ENCODE measurements around the gene MBD5.

The MBD5 gene

GRCh38 chr2:148545390-148546256, 524.7 kb downstream of the MBD5 start:
- TF ChIP-seq, protein P1, sequence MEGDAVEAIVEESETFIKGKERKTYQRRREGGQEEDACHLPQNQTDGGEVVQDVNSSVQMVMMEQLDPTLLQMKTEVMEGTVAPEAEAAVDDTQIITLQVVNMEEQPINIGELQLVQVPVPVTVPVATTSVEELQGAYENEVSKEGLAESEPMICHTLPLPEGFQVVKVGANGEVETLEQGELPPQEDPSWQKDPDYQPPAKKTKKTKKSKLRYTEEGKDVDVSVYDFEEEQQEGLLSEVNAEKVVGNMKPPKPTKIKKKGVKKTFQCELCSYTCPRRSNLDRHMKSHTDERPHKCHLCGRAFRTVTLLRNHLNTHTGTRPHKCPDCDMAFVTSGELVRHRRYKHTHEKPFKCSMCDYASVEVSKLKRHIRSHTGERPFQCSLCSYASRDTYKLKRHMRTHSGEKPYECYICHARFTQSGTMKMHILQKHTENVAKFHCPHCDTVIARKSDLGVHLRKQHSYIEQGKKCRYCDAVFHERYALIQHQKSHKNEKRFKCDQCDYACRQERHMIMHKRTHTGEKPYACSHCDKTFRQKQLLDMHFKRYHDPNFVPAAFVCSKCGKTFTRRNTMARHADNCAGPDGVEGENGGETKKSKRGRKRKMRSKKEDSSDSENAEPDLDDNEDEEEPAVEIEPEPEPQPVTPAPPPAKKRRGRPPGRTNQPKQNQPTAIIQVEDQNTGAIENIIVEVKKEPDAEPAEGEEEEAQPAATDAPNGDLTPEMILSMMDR (IDR thresholded peaks at IDR 0.05; ENCODE audit: insufficient read depth, low read depth, low read length, missing control alignments): no peak
- DNase-seq (ENCODE audit: low read depth): no peak
- no peak overlapping the region for H3K4me3 ChIP-seq (ENCODE audit: low read depth, low read length)

GRCh38 chr2:148546270-148546669, 525.4 kb downstream of the MBD5 start:
- no peak for DNase-seq (ENCODE audit: low read depth)
- TF ChIP-seq, protein P1 (IDR thresholded peaks at IDR 0.05; ENCODE audit: insufficient read depth, low read depth, low read length, missing control alignments): no peak
- H3K4me3 ChIP-seq (ENCODE audit: low read depth, low read length): no peak overlapping the region

GRCh38 chr2:148548716-148549400, 528.0 kb downstream of the MBD5 start:
- TF ChIP-seq, protein P1 (IDR thresholded peaks at IDR 0.05; ENCODE audit: insufficient read depth, low read depth, low read length, missing control alignments): no peak
- no peak overlapping the region for H3K4me3 ChIP-seq (ENCODE audit: low read depth, low read length)
- no peak for DNase-seq (ENCODE audit: low read depth)

- peak; percentile 40 for DNase-seq (ENCODE audit: low read depth)
- TF ChIP-seq, protein P1 (IDR thresholded peaks at IDR 0.05; ENCODE audit: insufficient read depth, low read depth, low read length, missing control alignments): no peak
- peak overlapping the region; percentile 57 for H3K4me3 ChIP-seq (ENCODE audit: low read depth, low read length)
Observed at GRCh38 chr2:148552675-148553331, 531.9 kb downstream of the MBD5 start.

- peak; percentile 29 for DNase-seq (ENCODE audit: low read depth)
- TF ChIP-seq, protein P1 (IDR thresholded peaks at IDR 0.05; ENCODE audit: insufficient read depth, low read depth, low read length, missing control alignments): no peak
- peak overlapping the region; percentile 57 for H3K4me3 ChIP-seq (ENCODE audit: low read depth, low read length)
Observed at GRCh38 chr2:148553332-148553887, 532.5 kb downstream of the MBD5 start.

- no peak for DNase-seq (ENCODE audit: low read depth)
- TF ChIP-seq, protein P1 (IDR thresholded peaks at IDR 0.05; ENCODE audit: insufficient read depth, low read depth, low read length, missing control alignments): no peak
- no peak overlapping the region for H3K4me3 ChIP-seq (ENCODE audit: low read depth, low read length)
Observed at GRCh38 chr2:148554459-148555247, 533.8 kb downstream of the MBD5 start.

All from GM12865 (cell line).